Measurements from ENCODE around the gene MYO5C.

DNA sequence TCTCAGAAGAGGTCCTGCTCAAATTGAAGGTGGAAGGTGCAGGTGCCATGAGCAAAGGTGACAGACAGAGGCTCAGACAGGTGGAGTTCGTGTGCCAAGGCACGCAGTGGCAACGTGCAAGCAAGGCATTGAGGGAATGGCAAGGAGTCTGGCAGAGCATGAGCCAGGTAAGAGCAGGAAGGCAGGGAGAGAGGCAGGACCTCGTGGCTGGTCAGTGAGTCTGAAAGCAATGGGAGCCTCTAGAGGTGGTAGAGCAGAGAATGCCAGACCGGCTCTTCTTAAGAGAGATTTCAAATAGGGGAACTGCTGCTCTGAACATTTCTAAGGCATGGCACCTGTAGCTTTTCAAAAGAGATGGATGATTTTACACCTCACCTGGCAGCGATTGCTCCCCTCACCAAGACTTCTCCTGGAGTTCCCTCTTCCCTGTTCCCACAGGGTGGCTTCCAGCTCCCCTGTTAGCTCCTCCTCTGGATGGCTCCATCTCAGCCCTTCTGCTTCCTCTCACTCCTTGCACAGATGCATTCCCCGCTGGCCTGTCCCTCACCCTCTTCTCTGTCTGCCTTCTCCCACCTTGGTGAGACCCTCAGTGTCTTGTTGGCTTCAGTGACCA is 2.7 kb downstream of the MYO5C start:
- TF ChIP-seq CTCF (IDR thresholded peaks at IDR 0.05) (no peak), EP300 (IDR thresholded peaks at IDR 0.05) (no peak), POLR2A (IDR thresholded peaks at IDR 0.05; ENCODE audit: low read depth) (no peak), POLR2AphosphoS5 (IDR thresholded peaks at IDR 0.05) (no peak)
